GM21528 (cell line): ENCODE results near the gene EMP1.

Experiments used
- ATAC-seq: cut with Tn5 transposase; IDR thresholded peaks from one replicate; pipeline ENCODE4 v1.9.1; 2021; ENCODE audit warnings: mild to moderate bottlenecking, moderate library complexity; ENCODE audit not compliant: unreplicated experiment, low FRiP score

EMP1 gene, protein sequence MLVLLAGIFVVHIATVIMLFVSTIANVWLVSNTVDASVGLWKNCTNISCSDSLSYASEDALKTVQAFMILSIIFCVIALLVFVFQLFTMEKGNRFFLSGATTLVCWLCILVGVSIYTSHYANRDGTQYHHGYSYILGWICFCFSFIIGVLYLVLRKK

GRCh38 chr12:13196130-13196921, at the start of gene EMP1:
TSS of gene EMP1 (plus strand) at chr12:13196726. CDS start at chr12:13211511, 14,785 bp downstream.
- peak; percentile 84 for ATAC-seq

DNA sequence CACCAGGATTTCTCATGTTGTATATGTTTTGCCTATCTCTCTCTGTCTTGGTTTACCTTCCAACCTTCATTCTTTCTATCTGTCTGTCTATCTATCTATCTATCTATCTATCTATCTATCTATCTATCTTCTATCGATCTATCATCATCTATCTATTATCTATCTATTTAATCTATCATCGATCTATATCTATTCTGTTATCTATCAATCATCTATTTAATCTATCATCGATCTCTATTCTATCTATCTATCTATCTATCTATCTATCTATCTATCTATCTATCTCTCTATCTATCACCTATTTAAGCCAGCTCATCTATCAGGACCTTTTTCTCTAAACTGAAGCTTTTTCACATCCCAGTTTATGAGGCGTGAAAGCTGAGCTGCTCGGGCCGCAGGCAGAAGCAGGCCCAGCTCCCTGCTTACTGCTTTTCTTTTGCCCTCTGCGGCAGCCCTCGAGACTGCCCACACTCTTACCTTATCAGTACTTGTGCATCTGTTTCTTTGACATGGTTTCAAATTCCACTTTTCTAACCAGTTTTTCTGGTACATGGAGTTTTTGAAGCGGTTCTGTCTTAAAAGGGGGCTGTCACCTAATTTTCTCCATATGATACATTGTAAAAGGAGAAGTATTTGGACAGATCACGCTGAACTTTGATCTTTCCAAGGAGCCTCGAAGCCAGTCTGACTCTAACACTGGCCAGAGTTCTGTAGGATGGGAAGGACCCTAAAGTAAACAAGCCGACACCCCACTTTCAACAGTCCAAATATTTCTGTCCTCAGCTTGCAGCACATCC, 48.6 kb upstream of the EMP1 start:
- no peak for ATAC-seq

DNA sequence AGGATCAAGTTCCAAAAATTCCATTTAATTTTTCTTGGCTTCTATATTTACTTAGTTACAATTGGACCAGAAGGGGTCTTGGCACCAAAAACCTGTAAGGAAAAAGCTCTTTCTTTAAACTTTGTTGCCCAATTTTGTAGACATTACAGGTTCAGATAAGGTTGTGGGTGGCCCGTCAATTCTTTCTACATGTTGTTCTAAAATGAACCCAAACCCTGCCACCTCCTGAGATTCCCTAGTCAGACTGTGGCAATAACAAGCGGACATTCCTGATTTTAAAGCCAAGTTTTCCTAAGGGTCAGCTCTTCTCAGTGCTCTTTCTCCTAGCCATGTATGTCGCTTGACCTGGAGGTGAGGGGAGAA, 48.1 kb upstream of the EMP1 start:
- ATAC-seq: no peak

DNA sequence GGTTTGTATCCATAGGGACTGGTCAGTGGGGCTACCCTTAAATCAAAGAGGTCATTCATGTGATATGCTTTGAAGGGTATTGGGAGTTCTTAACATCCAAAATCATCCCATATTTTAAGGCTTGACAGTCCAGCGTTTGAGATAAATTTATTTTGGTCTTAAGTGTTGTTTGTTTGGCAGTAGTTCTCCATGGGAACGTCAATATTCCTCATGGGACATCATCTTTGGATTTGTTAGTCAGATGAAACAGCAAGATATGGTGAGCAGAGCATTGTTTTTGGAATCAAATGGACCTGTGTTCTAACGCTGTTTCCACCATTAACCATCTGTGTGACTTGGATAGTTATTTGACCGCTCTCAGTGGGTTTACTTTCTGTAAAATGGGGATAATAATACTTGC, 47.1 kb upstream of the EMP1 start:
- no peak for ATAC-seq

DNA sequence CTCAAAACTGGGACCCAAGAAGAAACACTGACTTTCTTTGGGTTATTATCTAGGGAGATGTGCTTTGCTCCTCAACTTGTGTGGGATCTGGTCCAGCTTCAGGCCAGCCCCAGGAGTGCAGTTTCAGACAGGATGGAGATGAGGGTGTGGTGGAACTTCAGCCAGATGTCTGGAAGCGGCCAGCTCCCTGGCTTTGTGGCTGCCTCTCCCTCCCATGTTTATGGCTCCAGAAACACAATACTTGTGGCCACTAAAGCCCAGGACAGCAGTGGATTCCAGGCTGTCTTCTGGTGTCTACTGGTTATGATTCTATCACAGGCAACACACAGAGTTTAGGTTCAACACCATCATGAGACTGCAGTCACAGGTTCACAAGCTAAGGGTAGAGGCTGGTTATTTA, 44.2 kb upstream of the EMP1 start:
- no peak for ATAC-seq

DNA sequence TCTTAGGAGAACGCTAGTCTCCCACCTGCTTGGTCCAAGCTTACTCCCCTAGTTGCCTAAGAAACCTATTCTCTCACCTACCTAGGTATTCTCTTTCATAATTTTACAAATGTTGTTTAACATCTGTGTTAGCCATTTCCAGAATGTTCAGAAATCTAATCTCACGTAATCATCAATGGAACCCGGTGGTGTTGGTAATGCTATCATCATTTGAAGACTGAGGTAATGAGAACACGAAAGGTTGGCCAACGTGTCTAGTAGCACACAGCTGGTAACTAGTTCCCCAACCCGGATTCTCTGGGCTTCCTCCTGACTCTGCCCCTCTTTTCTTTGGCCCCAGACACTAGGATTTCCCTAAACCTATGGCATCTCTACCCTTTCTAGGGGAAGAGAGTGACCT, 43.8 kb upstream of the EMP1 start:
- ATAC-seq: no peak

DNA sequence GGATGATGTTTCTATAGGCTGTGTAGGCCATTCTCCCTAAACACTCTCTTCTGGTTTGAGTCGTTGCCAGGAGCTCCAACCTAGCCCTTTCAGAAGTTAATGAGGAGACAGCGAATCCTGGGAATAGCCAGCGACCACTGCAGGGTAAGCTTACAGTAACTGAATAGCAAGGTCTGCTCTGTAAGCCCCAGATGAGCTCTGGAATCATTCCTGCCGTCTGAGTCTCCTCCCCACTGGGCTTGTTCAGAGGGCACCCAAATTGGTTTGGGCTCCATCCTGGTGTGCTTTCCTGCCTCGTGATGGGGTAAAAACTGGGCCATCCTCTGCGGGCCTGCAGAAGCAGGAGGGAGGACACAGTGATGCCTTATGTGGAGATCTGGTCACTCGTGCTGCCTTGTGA, 43.3 kb upstream of the EMP1 start:
- no peak for ATAC-seq

DNA sequence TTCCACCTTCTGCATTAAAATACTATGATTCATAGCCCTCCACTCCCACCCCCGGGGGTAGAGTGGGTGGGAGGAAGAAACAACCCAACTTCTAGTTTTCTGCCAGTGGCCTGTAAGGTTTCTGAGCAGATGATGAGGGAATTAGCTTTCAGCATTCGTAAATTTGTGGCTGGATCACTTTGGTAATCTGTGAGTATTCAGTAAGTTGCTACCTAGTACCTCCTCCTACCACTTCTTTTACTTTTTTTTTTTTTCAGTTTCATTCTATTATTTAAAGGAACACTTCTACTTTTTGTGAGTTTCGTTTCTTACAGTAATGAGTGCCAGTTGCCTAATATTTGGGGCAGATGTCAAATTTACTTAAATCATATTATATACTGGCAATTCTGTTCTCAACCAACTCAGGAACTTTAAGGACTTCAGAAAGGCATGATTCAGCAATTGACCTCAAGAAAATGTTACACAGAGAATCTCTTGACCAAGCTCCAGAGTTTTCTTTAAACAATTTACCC, 42.4 kb upstream of the EMP1 start:
- ATAC-seq: no peak

DNA sequence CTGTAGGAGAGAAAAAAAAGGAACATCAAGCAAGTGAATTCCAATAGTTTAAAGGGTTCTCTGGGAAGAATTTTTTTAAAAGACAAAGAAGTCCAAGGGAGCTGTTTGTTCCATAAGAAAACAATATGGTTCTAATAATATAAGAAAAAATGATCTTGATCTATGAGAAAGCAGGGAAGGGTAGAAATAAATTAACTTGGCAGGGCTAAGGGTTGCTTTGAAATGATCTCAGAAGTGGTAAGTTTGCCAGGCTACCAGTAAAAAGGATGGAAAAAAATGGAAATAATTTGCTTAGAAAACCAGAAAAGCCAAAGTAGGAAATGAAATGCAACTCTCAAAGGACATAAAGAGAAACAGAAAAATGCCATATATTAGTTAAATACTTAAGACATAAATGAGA, 41.7 kb upstream of the EMP1 start:
- no peak for ATAC-seq

DNA sequence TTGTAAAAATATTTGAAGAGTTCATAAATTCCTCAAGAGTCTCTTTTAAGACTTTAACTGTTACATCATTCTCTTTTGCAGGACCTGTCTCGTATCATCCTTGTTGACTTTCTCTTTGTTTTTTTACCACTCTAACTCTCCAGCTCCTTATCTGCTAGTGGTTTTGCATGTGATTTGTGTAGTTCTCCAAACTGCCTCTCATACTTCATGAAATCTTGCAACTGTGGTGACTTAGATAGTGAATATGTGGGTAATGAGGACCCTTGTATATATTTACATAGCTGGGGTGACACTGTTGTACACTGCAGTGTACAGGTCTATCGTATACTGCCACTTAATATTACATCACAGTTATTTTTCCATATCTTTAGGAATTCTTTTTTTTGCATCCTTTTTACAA, 40.2 kb upstream of the EMP1 start:
- ATAC-seq: no peak

DNA sequence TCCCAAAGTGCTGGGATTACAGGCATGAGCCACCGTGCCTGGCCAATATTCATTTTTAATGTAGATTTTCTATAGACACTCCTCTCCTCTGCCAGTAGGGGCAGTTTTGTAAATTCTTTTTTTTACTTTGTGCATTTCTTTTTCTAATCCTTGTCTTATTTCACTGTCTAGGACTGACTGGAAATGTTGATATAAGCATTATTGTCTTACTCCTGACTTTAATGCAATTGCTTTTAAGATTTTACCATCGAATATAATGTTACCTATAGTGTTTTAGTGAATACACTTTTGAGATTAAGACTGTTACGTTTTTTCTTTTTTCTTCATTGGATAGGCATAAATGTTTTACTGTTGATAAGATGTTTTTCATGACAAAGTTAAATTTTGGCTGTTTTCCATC, 35.4 kb upstream of the EMP1 start:
- ATAC-seq: no peak

- no peak for ATAC-seq
These were observed 33.6 kb upstream of the EMP1 start for GRCh38 chr12:13162904-13163303.

DNA sequence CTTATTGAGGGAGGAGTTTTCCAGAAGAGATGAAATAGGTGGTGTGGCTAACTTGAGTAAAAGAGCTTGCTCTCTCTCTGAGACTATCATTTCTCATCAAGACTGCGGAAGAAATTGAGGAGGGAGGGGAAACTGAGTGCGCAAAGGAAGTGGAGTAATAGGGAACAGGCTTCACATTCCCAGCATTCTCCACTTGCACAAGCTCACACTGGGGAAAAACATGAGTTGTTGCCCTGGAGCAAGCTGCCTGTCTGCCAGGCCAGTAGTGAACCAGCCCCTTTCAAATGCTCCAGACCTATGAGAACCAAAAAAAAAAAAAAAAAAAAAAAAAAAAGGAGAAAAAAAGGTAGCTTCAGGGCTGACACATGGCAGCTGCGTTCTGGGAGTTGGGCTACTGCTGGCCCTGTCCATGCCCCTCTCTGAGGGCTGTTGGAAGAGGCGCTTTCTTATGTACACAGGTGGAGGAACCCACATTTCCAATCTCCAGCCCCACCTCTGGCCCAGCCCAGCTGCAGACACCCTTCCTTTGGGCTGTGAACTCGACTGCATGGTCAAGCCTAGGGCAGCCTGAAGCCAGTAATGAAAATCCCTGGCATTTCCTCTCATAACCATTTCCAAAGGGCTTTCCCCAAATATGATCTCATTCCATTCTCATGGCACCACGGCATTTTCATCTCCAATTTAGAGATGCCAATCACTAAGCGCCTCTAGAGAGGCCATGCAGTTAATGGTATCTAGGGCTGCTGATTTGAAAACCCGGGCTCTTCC, 32.5 kb upstream of the EMP1 start:
- ATAC-seq: no peak

DNA sequence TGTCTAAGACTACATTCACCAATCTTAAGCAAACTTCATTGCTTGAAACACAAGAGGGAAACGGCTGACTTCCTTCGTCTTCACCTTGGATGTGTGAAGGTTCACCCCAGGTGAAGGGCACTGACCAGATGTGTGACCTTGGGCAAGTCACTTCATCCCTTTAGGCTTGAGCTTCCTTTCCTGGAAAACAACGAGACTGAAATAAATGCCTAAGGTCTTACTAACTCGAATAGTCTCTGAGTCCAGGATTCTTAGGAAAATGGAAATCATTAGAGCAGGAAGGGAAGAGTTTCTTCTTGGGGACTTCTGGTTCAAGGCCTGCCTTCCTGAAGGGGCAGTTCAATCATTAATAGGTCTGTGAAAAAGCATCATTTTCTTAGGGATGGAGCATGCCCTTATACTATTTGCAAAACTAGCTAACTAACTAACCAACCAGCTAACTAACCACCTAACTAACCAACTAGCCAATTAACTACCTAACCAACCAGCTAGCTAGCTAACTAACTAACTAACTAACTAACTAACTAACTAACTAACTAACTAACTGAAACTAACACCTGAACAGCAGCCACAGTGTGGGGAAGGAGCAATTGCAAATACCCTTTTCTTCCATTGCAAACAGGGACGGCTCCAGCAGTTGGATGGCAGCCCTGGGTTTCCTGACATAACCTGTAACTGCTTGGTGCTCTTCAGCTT, 31.5 kb upstream of the EMP1 start:
- ATAC-seq: no peak

GRCh38 chr12:13165617-13166041, 30.9 kb upstream of the EMP1 start:
- ATAC-seq: peak; percentile 64

GRCh38 chr12:13167226-13167625, 29.3 kb upstream of the EMP1 start:
- ATAC-seq: no peak

DNA sequence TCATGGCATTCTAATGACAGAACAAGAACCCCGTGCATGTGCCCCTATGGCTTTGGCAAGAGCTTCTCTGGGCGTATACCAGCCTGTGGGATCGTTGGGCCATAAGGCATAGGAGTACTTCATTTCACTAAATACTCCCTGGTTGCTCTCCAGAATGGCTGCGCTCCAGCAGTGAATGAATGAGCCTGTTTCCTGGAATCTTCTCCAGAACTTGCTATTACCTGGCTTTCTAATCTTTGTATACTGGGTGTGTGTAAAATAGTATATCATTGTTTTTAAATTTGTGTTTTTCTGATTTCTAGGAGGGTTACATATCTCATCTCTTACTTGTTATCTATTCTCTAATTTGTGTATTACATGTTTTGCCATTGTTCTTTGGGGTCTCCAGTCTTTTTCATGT, 28.6 kb upstream of the EMP1 start:
- ATAC-seq: no peak

GRCh38 chr12:13169272-13169671, 27.3 kb upstream of the EMP1 start:
- no peak for ATAC-seq

- no peak for ATAC-seq
These were observed 25.5 kb upstream of the EMP1 start for GRCh38 chr12:13170892-13171490.
